Activated CD8-positive, alpha-beta memory T cell treated with anti-CD3 and anti-CD28 coated beads, Interleukin-2, amount 10 ng/mL, durations not matched to agents 7 days and 5 days (primary cell): Measurements from ENCODE around the gene SAMD4B. TPM values are rescaled to one million over a fixed set of nuclear protein-coding genes. Genes with fewer than 3 reads are reported as not detected.

ENCODE experiments used
- ATAC-seq: fragments of 150-1000 bp; cut with Tn5 transposase; one replicate; pipeline ENCODE4 v1.10.0; 2021; ENCODE audit warnings: moderate library complexity
- CTCF ChIA-PET: fragments of 350-600 bp; sonication (Branson Sonifier 250); formaldehyde crosslinking; loops from one replicate; lab custom pipeline; 2021; ENCODE audit warnings: antibody characterized with exemption; lab: Charles Lee
- DNase-seq: peaks from one replicate; pipeline ENCODE4 v3.0.0-alpha.2; 2020
- H3K27ac Mint-ChIP-seq: one replicate; pipeline ENCODE4 v1.8.0; 2021; ENCODE audit warnings: mild to moderate bottlenecking, mixed read lengths
- H3K27me3 Mint-ChIP-seq: one replicate; pipeline ENCODE4 v1.8.0; 2021; ENCODE audit warnings: mixed read lengths
- H3K36me3 Mint-ChIP-seq: one replicate; pipeline ENCODE4 v1.8.0; 2021; ENCODE audit warnings: mild to moderate bottlenecking, mixed read lengths
- H3K4me1 Mint-ChIP-seq: one replicate; pipeline ENCODE4 v1.8.0; 2021; ENCODE audit warnings: mixed read lengths
- H3K4me3 Mint-ChIP-seq: one replicate; pipeline ENCODE4 v1.8.0; 2021; ENCODE audit warnings: mild to moderate bottlenecking, moderate library complexity, mixed read lengths
- H3K9me3 Mint-ChIP-seq: one replicate; pipeline ENCODE4 v1.8.0; 2022; ENCODE audit warnings: low read depth, mixed read lengths
- total RNA-seq, 2 experiments: library from RNA; stranded (reverse); gene quantifications; one replicate each; pipeline ENCODE4 v1.2.3, GENCODE V29; 2021

The SAMD4B gene
- total RNA-seq, result 10 to 100 TPM; 45.7 to 58.5 TPM

DNA sequence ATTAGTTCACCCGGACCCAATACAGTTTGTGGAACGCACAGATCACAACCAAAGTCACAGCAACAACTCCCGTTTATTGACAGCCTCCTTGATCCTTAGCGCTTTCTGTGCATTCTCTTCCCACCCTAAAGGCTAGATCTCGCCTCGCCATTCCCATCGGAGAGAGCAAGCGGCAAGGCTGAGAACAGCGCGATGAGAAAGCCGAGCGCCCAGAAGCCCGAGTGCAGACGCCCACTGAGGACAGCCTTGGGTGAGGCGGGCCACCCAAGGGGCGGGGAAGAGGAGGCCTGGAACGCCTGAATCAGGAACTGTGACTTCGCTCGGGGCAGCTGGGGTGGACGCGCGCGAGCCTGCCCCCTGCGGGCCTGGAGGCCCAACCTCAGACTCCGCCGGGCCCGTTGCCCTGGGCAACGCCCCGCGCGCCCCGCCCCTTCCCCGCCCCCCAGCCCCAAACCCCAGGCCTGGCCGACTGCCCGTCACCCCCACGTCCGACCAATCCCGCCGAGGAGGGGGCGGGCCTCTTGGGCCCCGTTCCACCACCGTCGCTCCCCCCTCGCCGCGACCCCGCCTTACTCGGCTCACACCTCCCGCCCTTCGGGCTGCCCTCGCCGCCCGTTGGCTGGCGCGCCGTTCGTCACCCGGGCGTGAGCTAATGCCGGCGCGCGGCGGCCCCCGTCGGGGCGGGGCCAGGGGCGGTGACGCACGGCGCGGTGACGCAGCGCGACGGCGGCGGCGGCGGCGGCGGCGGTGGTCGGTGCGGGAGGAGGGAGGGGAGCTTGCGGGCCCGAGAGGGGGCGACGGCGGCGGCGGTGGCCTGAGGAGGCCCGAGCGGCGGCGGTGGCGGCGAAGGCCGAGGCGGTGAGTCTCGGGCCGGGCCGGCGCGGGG lies at the start of gene SAMD4B:
TSS of gene SAMD4B (plus strand) at position 703 of the 886 bp plus-strand sequence. CDS start 14,473 bp downstream, outside the sequence.
- ATAC-seq (peak; percentile 92), DNase-seq (peak; percentile 99)
- Mint-ChIP-seq H3K27ac (peak within 1 kb of the TSS; percentile 92), H3K27me3 (no peaks in the 10 kb centered on the region), H3K4me1 (peaks cover 67% of the 10 kb centered on the region), H3K9me3 (no peaks in the 10 kb centered on the region), H3K4me3 (peak within 1 kb of the TSS; percentile 93), H3K36me3 (peaks cover 7% of the 10 kb centered on the region)
- CTCF ChIA-PET, result interaction anchor here (0.6 to 2.1 kb wide), 12 partner anchors 9 to 107 kb away, joined by 3 to 8 read pairs (median 4); partner anchors contain the start of genes MED29, PAF1, PLEKHG2 and RPS16

GRCh38 chr19:39293394-39293793 lies 48.8 kb upstream of the SAMD4B start:
- no peak for DNase-seq
- Mint-ChIP-seq H3K4me1 (peaks cover 27% of the 10 kb centered on the region), H3K36me3 (peaks cover 2% of the 10 kb centered on the region), H3K9me3 (no peaks in the 10 kb centered on the region), H3K4me3 (no peak overlapping the region), H3K27ac (no peak overlapping the region), H3K27me3 (peaks cover 31% of the 10 kb centered on the region)
- no peak for ATAC-seq
- CTCF ChIA-PET, result interaction anchor here (0.9 kb wide), 2 partner anchors 19 to 173 kb away, joined by 3 read pairs; no protein-coding TSS in a partner anchor

GRCh38 chr19:39296055-39296645 lies 46.1 kb upstream of the SAMD4B start, which contains the start of gene IFNL1:
Gene IFNL1, plus strand, starts transcription at chr19:39296407. Its CDS starts 15 bp downstream, at chr19:39296422.
- Mint-ChIP-seq H3K9me3 (no peaks in the 10 kb centered on the region), H3K4me1 (peaks cover 49% of the 10 kb centered on the region), H3K36me3 (no peaks in the 10 kb centered on the region), H3K27ac (peak within 1 kb of the TSS; percentile 24), H3K27me3 (peaks cover 23% of the 10 kb centered on the region), H3K4me3 (no peak within 1 kb of the TSS)
- CTCF ChIA-PET, result interaction anchor here (2.8 kb wide), 1 partner anchor 174 kb away, joined by 7 read pairs; no protein-coding TSS in a partner anchor
- ATAC-seq (no peak), DNase-seq (no peak)

DNA sequence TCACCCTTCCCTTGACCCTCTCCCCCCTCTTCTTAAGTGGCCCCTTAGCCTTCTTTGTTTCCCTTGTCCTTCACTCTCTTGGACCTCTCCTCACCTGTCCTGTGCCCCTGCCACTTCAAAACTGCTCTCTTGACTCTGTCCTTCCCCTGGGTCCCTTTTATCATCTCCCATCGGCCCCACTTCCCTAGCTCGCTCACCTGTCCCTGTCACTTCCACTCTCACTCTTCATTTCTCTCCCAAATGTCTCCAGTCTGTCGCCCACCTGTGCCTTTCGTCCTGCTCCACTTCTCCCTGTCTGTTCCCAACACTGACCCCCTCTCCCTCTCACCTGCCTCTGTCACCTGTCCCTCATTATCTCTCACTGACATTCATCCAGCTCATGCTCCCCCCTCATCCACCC lies 45.3 kb upstream of the SAMD4B start:
- Mint-ChIP-seq H3K4me3 (no peak overlapping the region), H3K27ac (peak overlapping the region; percentile 24), H3K36me3 (no peaks in the 10 kb centered on the region), H3K4me1 (peaks cover 51% of the 10 kb centered on the region), H3K27me3 (peaks cover 19% of the 10 kb centered on the region), H3K9me3 (no peaks in the 10 kb centered on the region)
- no peak for ATAC-seq
- DNase-seq, result no peak
- CTCF ChIA-PET, result interaction anchor here (0.6 to 2.8 kb wide), 2 partner anchors 11 to 174 kb away, joined by 3 to 7 read pairs; no protein-coding TSS in a partner anchor

DNA sequence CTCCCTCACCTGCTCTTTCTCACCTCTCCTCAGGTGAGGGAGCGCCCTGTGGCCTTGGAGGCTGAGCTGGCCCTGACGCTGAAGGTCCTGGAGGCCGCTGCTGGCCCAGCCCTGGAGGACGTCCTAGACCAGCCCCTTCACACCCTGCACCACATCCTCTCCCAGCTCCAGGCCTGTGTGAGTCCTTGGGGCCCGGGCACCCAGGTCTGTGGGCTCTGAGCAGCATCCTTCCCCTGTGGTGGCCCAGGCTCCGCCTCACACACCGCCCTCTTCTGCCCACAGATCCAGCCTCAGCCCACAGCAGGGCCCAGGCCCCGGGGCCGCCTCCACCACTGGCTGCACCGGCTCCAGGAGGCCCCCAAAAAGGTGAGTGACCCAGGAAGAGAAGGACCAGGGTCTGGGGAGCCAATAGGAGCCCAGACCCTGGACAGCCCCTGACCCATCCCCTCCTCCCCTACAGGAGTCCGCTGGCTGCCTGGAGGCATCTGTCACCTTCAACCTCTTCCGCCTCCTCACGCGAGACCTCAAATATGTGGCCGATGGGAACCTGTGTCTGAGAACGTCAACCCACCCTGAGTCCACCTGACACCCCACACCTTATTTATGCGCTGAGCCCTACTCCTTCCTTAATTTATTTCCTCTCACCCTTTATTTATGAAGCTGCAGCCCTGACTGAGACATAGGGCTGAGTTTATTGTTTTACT lies 44.1 kb upstream of the SAMD4B start:
- peak overlapping the region; percentile 83 for H3K27ac Mint-ChIP-seq
- H3K4me3 Mint-ChIP-seq, result peak overlapping the region; percentile 67
- CTCF ChIA-PET, result interaction anchor here (0.9 to 2.3 kb wide), 2 partner anchors 30 to 321 kb away, joined by 3 to 10 read pairs; no protein-coding TSS in a partner anchor
- H3K36me3 Mint-ChIP-seq, result no peaks in the 10 kb centered on the region
- peaks cover 16% of the 10 kb centered on the region for H3K27me3 Mint-ChIP-seq
- H3K9me3 Mint-ChIP-seq, result no peaks in the 10 kb centered on the region
- peak; percentile 88 for ATAC-seq
- peak; percentile 94 for DNase-seq
- peaks cover 51% of the 10 kb centered on the region for H3K4me1 Mint-ChIP-seq

GRCh38 chr19:39299404-39299803 lies 42.8 kb upstream of the SAMD4B start:
- CTCF ChIA-PET, result interaction anchor here (0.7 to 2.3 kb wide), 6 partner anchors 10 to 102 kb away, joined by 3 to 10 read pairs (median 3); no protein-coding TSS in a partner anchor
- DNase-seq (peak; percentile 76), ATAC-seq (peak; percentile 53)
- H3K36me3 Mint-ChIP-seq, result no peaks in the 10 kb centered on the region
- peaks cover 49% of the 10 kb centered on the region for H3K4me1 Mint-ChIP-seq
- H3K27me3 Mint-ChIP-seq, result peaks cover 14% of the 10 kb centered on the region
- no peaks in the 10 kb centered on the region for H3K9me3 Mint-ChIP-seq
- no peak overlapping the region for H3K4me3 Mint-ChIP-seq
- H3K27ac Mint-ChIP-seq, result peak overlapping the region; percentile 77

DNA sequence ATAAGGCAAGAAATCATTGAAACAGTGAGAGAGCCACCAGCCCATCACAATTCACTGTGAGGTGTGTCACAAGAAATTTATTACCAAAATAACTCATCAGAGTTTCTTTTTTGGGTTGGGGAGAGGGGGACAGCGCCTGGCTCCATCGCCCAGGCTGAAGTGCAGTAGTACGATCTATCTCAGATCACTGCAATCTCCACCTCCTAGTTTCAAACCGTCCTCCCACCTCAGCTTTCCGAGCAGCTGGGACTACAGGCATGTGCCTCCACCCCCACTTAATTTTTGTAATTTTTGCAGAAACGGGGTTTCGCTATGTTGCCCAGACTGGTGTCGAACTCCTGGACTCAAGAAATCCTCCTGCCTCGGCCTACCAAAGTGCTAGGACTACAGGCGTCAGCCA lies 42.4 kb upstream of the SAMD4B start:
- Mint-ChIP-seq H3K9me3 (no peaks in the 10 kb centered on the region), H3K27me3 (peaks cover 12% of the 10 kb centered on the region), H3K4me3 (no peak overlapping the region), H3K4me1 (peaks cover 48% of the 10 kb centered on the region), H3K27ac (peak overlapping the region; percentile 30), H3K36me3 (no peaks in the 10 kb centered on the region)
- CTCF ChIA-PET, result interaction anchor here (0.8 to 2.3 kb wide), 5 partner anchors 11 to 102 kb away, joined by 3 to 10 read pairs (median 3); no protein-coding TSS in a partner anchor
- ATAC-seq (no peak), DNase-seq (no peak)

- H3K4me3 Mint-ChIP-seq, result no peak overlapping the region
- DNase-seq (no peak), ATAC-seq (no peak)
- H3K9me3 Mint-ChIP-seq, result no peaks in the 10 kb centered on the region
- H3K27me3 Mint-ChIP-seq, result peaks cover 8% of the 10 kb centered on the region
- no peak overlapping the region for H3K27ac Mint-ChIP-seq
- H3K4me1 Mint-ChIP-seq, result peaks cover 45% of the 10 kb centered on the region
- no peaks in the 10 kb centered on the region for H3K36me3 Mint-ChIP-seq
- CTCF ChIA-PET, result interaction anchor here (1.6 kb wide), 1 partner anchor 33 kb away, joined by 4 read pairs; no protein-coding TSS in a partner anchor
Measured at GRCh38 chr19:39301021-39301420, 41.2 kb upstream of the SAMD4B start.

DNA sequence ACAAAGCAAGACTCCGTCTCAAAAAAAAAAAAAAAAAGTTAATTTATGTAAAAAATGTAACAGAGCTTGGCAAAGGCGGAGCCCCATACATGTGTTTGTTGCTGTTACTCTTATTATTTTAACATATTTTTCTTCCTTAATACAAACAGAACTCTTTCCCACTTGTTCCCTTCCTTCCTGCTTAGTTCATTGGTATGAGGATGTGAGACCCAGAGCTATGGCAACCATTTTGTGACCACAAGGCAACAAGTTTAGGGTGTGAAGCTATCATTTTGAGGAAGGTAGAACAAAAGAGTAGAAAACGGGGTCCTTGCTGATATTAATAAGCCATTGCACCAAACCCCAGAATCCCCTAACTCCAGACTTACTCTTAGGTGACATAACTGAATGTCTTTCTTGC lies 40.7 kb upstream of the SAMD4B start:
- Mint-ChIP-seq H3K27me3 (peaks cover 4% of the 10 kb centered on the region), H3K27ac (no peak overlapping the region), H3K4me1 (peaks cover 42% of the 10 kb centered on the region), H3K4me3 (no peak overlapping the region), H3K36me3 (no peaks in the 10 kb centered on the region), H3K9me3 (no peaks in the 10 kb centered on the region)
- CTCF ChIA-PET, result interaction anchor here (0.7 to 1.6 kb wide), 2 partner anchors 33 to 452 kb away, joined by 3 to 4 read pairs; no protein-coding TSS in a partner anchor
- ATAC-seq (no peak), DNase-seq (no peak)

GRCh38 chr19:39303373-39304184 lies 38.6 kb upstream of the SAMD4B start:
- Mint-ChIP-seq H3K36me3 (no peaks in the 10 kb centered on the region), H3K9me3 (no peaks in the 10 kb centered on the region), H3K27ac (no peak overlapping the region), H3K4me3 (no peak overlapping the region), H3K4me1 (peaks cover 24% of the 10 kb centered on the region), H3K27me3 (peaks cover 4% of the 10 kb centered on the region)
- DNase-seq (no peak), ATAC-seq (no peak)
- CTCF ChIA-PET, result interaction anchor here (0.9 to 1.6 kb wide), 4 partner anchors 9 to 25 kb away, joined by 3 read pairs; no protein-coding TSS in a partner anchor

GRCh38 chr19:39304185-39304513 lies 38.1 kb upstream of the SAMD4B start:
- Mint-ChIP-seq H3K4me1 (peaks cover 20% of the 10 kb centered on the region), H3K27me3 (peaks cover 4% of the 10 kb centered on the region), H3K27ac (no peak overlapping the region), H3K4me3 (no peak overlapping the region), H3K36me3 (no peaks in the 10 kb centered on the region), H3K9me3 (no peaks in the 10 kb centered on the region)
- ATAC-seq, result no peak
- CTCF ChIA-PET, result interaction anchor here (0.9 to 1.6 kb wide), 3 partner anchors 8 to 19 kb away, joined by 3 read pairs; no protein-coding TSS in a partner anchor
- no peak for DNase-seq
